ENCODE results near the gene CERS6.
"Not testable (repeated sequence)": the region's sequence is repeated elsewhere in the genome, so short reads cannot be mapped to it uniquely, and the experiment has no call there.

DNA sequence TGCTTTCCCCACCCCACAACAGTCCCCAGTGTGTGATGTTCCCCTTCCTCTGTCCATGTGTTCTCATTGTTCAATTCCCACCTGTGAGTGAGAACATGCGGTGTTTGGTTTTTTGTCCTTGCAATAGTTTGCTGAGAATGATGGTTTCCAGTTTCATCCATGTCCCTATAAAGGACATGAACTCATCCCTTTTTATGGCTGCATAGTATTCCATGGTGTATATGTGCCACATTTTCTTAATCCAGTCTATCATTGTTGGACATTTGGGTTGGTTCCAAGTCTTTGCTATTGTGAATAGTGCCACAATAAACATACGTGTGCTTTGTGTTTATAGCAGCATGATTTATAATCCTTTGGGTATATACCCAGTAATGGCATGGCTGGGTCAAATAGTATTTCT lies 335.1 kb downstream of the CERS6 start:
- TF ChIP-seq, protein P1, sequence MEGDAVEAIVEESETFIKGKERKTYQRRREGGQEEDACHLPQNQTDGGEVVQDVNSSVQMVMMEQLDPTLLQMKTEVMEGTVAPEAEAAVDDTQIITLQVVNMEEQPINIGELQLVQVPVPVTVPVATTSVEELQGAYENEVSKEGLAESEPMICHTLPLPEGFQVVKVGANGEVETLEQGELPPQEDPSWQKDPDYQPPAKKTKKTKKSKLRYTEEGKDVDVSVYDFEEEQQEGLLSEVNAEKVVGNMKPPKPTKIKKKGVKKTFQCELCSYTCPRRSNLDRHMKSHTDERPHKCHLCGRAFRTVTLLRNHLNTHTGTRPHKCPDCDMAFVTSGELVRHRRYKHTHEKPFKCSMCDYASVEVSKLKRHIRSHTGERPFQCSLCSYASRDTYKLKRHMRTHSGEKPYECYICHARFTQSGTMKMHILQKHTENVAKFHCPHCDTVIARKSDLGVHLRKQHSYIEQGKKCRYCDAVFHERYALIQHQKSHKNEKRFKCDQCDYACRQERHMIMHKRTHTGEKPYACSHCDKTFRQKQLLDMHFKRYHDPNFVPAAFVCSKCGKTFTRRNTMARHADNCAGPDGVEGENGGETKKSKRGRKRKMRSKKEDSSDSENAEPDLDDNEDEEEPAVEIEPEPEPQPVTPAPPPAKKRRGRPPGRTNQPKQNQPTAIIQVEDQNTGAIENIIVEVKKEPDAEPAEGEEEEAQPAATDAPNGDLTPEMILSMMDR (IDR thresholded peaks at IDR 0.05): not testable (repeated sequence)
- not testable (repeated sequence) for TF ChIP-seq POLR2A (IDR thresholded peaks at IDR 0.05)
